Measurements from ENCODE around the gene LGR5.

DNA sequence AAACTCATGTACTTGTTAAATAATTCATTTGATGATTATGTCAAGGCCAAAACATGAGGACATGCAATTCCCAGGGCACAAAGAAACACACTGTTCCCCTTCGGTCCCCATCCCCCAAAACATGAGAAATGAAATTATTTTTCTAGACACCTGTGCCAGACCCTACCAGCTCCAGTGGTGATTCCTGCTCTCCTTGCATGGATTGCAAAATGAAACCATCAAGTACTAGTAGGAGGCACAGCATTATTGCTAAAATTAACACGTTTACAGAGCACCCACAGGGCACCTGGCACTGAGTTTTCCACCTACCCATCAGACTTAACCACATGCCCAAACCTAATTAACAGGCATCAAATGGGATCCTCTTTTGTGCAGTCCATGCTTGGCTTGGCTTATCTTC lies 147.4 kb downstream of the LGR5 start:
- TF ChIP-seq, protein P1, sequence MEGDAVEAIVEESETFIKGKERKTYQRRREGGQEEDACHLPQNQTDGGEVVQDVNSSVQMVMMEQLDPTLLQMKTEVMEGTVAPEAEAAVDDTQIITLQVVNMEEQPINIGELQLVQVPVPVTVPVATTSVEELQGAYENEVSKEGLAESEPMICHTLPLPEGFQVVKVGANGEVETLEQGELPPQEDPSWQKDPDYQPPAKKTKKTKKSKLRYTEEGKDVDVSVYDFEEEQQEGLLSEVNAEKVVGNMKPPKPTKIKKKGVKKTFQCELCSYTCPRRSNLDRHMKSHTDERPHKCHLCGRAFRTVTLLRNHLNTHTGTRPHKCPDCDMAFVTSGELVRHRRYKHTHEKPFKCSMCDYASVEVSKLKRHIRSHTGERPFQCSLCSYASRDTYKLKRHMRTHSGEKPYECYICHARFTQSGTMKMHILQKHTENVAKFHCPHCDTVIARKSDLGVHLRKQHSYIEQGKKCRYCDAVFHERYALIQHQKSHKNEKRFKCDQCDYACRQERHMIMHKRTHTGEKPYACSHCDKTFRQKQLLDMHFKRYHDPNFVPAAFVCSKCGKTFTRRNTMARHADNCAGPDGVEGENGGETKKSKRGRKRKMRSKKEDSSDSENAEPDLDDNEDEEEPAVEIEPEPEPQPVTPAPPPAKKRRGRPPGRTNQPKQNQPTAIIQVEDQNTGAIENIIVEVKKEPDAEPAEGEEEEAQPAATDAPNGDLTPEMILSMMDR (IDR thresholded peaks at IDR 0.05), result no peak
- no peak for TF ChIP-seq POLR2A (IDR thresholded peaks at IDR 0.05)

All from uterus (tissue), 2 donors.